Body of pancreas (tissue), 4 donors: ENCODE measurements around the gene INTS11.

Experiments used
- POLR2A ChIP-seq, 3 donors: fragments of 450-650 bp; IDR thresholded peaks; one replicate each; pipeline ENCODE4 v1.6.1; 2016; ENCODE audit warnings: antibody characterized with exemption in 3 of 3, mild to moderate bottlenecking in 2 of 3
- TF ChIP-seq, protein P1 (sequence below), 7 experiments: fragments of 450-650 bp in 4 of 7; fragments of 200-600 bp in 3 of 7; sonication (generic) in 3 of 7; IDR thresholded peaks; one replicate each; pipeline ENCODE4 v1.5.1; 2016 to 2019; ENCODE audit warnings: antibody characterized with exemption in 7 of 7

GRCh38 chr1:1279028-1279427 is 45.4 kb downstream of the INTS11 start:
- TF ChIP-seq, protein P1, sequence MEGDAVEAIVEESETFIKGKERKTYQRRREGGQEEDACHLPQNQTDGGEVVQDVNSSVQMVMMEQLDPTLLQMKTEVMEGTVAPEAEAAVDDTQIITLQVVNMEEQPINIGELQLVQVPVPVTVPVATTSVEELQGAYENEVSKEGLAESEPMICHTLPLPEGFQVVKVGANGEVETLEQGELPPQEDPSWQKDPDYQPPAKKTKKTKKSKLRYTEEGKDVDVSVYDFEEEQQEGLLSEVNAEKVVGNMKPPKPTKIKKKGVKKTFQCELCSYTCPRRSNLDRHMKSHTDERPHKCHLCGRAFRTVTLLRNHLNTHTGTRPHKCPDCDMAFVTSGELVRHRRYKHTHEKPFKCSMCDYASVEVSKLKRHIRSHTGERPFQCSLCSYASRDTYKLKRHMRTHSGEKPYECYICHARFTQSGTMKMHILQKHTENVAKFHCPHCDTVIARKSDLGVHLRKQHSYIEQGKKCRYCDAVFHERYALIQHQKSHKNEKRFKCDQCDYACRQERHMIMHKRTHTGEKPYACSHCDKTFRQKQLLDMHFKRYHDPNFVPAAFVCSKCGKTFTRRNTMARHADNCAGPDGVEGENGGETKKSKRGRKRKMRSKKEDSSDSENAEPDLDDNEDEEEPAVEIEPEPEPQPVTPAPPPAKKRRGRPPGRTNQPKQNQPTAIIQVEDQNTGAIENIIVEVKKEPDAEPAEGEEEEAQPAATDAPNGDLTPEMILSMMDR (IDR thresholded peaks at IDR 0.05), result no peak
- TF ChIP-seq POLR2A (IDR thresholded peaks at IDR 0.05), result no peak
